Gastrocnemius medialis (tissue), 4 donors: ENCODE measurements around the gene NCK2. TPM values are rescaled to one million over a fixed set of nuclear protein-coding genes. Genes with fewer than 3 reads are reported as not detected.

Experiments
- ATAC-seq, 2 donors: fragments of 150-250 bp; one replicate each; pipeline ENCODE4 v1.9.1; 2016
- DNase-seq, 2 donors: peaks; one replicate each; pipeline ENCODE4 v3.0.0-alpha.2; 2019
- H3K27ac ChIP-seq, 4 donors: fragments of 200-600 bp; sonication (generic); 1 replicate in 1 of 4; 2 replicates in 3 of 4; pipeline ENCODE4 v1.5.1; 2016 to 2018; ENCODE audit warnings: mild to moderate bottlenecking in 2 of 4, moderate library complexity in 1 of 4
- H3K27me3 ChIP-seq, 3 donors: fragments of 200-600 bp; sonication (generic) in 2 of 3; 1 replicate in 1 of 3; 2 replicates in 2 of 3; pipeline versions ENCODE4 v1.5.1 to v1.6.0; 2016 to 2019; ENCODE audit warnings: mild to moderate bottlenecking in 1 of 3, moderate library complexity in 1 of 3
- H3K36me3 ChIP-seq, 2 donors: fragments of 200-600 bp; sonication (generic) in 1 of 2; one replicate each; pipeline ENCODE4 v1.5.1; 2017 to 2018
- H3K4me1 ChIP-seq, 2 donors: fragments of 200-600 bp; sonication (generic) in 1 of 2; one replicate each; pipeline ENCODE4 v1.5.1; 2016 to 2017; ENCODE audit warnings: mild to moderate bottlenecking in 2 of 2
- H3K4me3 ChIP-seq, 4 donors: fragments of 200-600 bp; sonication (generic) in 3 of 4; 1 replicate in 1 of 4; 2 replicates in 3 of 4; pipeline ENCODE4 v1.5.1; 2016 to 2019; ENCODE audit warnings: mild to moderate bottlenecking in 2 of 4
- H3K9me3 ChIP-seq, 3 donors: fragments of 200-600 bp; sonication (generic) in 2 of 3; 1 replicate in 1 of 3; 2 replicates in 2 of 3; pipeline ENCODE4 v1.5.1; 2016 to 2019
- CTCF ChIP-seq, 5 experiments: fragments of 450-650 bp in 3 of 5; fragments of 200-600 bp in 2 of 5; sonication (generic) in 2 of 5; IDR thresholded peaks in 4 of 5; conservative IDR thresholded peaks in 1 of 5; 1 replicate in 4 of 5; 2 replicates in 1 of 5; pipeline ENCODE4 v1.5.1; 2016 to 2019; ENCODE audit warnings: antibody characterized with exemption in 5 of 5, mild to moderate bottlenecking in 3 of 5, moderate library complexity in 3 of 5
- POLR2A ChIP-seq, 2 donors: fragments of 450-650 bp; IDR thresholded peaks; one replicate each; pipeline ENCODE4 v1.6.1; 2017; ENCODE audit warnings: antibody characterized with exemption in 2 of 2, mild to moderate bottlenecking in 2 of 2, moderate library complexity in 2 of 2
- in situ Hi-C, 4 donors: fragments of 200-750 bp; cut with MboI; loops; one replicate each; pipeline versions ENCODE4 v1.15.0 to v1.8.0; 2017; ENCODE audit warnings: low sequenced_read_pairs in 4 of 4
- intact Hi-C: fragments of 100-400 bp; cut with DNase I; formaldehyde crosslinking; loops from one replicate; pipeline ENCODE4 v1.15.1; 2023; ENCODE audit warnings: low total_unique reads
- total RNA-seq, 4 donors: library from RNA; depleted of rRNA; stranded (reverse); fragments of >200 nt; gene quantifications; one replicate each; pipeline versions ENCODE4 v1.1.0 to v1.2.3, GENCODE V29; 2016

The NCK2 gene
- total RNA-seq, 4 donors from 2014 or later, result 46.7 to 86.1 (median 57.9) TPM

- Histone ChIP-seq H3K4me3 (no peak overlapping the region), H3K9me3 (no peaks in the 10 kb centered on the region), H3K36me3 (no peaks in the 10 kb centered on the region), H3K27me3 (no peaks in the 10 kb centered on the region), H3K27ac (peak overlapping the region in 2 of 4 donors; percentile 81 to 91), H3K4me1 (peaks cover 69 to 75% of the 10 kb centered on the region in 2 donors)
- ATAC-seq (no peak), DNase-seq (no peak)
- intact Hi-C loops (no loop called here), in situ Hi-C loops (no loop called here)
- TF ChIP-seq CTCF (IDR thresholded peaks at IDR 0.05 in 4 of 5, conservative IDR thresholded peaks at IDR 0.05 in 1 of 5), result no peak
- no peak for TF ChIP-seq POLR2A (IDR thresholded peaks at IDR 0.05)
These were observed 6.0 kb downstream of the NCK2 start for GRCh38 chr2:105750735-105751134.

- intact Hi-C loops (no loop called here), in situ Hi-C loops (no loop called here)
- no peaks in the 10 kb centered on the region for H3K27me3 ChIP-seq
- H3K27ac ChIP-seq, result no peak overlapping the region
- DNase-seq (no peak), ATAC-seq (no peak)
- peaks cover 69 to 75% of the 10 kb centered on the region in 2 donors for H3K4me1 ChIP-seq
- TF ChIP-seq CTCF (IDR thresholded peaks at IDR 0.05 in 4 of 5, conservative IDR thresholded peaks at IDR 0.05 in 1 of 5), result no peak
- no peak for TF ChIP-seq POLR2A (IDR thresholded peaks at IDR 0.05)
- no peaks in the 10 kb centered on the region for H3K9me3 ChIP-seq
- no peaks in the 10 kb centered on the region for H3K36me3 ChIP-seq
- H3K4me3 ChIP-seq, result no peak overlapping the region
These were observed 6.6 kb downstream of the NCK2 start for GRCh38 chr2:105751272-105751671.

GRCh38 chr2:105752691-105753358, 8.1 kb downstream of the NCK2 start:
- DNase-seq (no peak), ATAC-seq (no peak)
- Histone ChIP-seq H3K4me1 (peaks cover 61 to 70% of the 10 kb centered on the region in 2 donors), H3K27me3 (no peaks in the 10 kb centered on the region), H3K9me3 (no peaks in the 10 kb centered on the region), H3K36me3 (no peaks in the 10 kb centered on the region), H3K4me3 (no peak overlapping the region), H3K27ac (no peak overlapping the region)
- intact Hi-C loops, result no loop called here
- in situ Hi-C loops, result no loop called here
- TF ChIP-seq CTCF (IDR thresholded peaks at IDR 0.05 in 4 of 5, conservative IDR thresholded peaks at IDR 0.05 in 1 of 5) (no peak), POLR2A (IDR thresholded peaks at IDR 0.05) (no peak)

- Histone ChIP-seq H3K4me1 (peaks cover 59 to 70% of the 10 kb centered on the region in 2 donors), H3K27me3 (no peaks in the 10 kb centered on the region), H3K27ac (no peak overlapping the region), H3K4me3 (no peak overlapping the region), H3K9me3 (no peaks in the 10 kb centered on the region), H3K36me3 (no peaks in the 10 kb centered on the region)
- in situ Hi-C loops (no loop called here), intact Hi-C loops (no loop called here)
- DNase-seq (no peak), ATAC-seq (no peak)
- TF ChIP-seq CTCF (IDR thresholded peaks at IDR 0.05 in 4 of 5, conservative IDR thresholded peaks at IDR 0.05 in 1 of 5), result no peak
- TF ChIP-seq POLR2A (IDR thresholded peaks at IDR 0.05), result no peak
These were observed 8.7 kb downstream of the NCK2 start for GRCh38 chr2:105753380-105753779.

GRCh38 chr2:105754011-105754410, 9.3 kb downstream of the NCK2 start:
- Histone ChIP-seq H3K36me3 (no peaks in the 10 kb centered on the region), H3K27me3 (no peaks in the 10 kb centered on the region), H3K4me1 (peaks cover 58 to 65% of the 10 kb centered on the region in 2 donors), H3K27ac (no peak overlapping the region), H3K9me3 (no peaks in the 10 kb centered on the region), H3K4me3 (no peak overlapping the region)
- intact Hi-C loops (no loop called here), in situ Hi-C loops (no loop called here)
- DNase-seq, result no peak
- TF ChIP-seq POLR2A (IDR thresholded peaks at IDR 0.05) (no peak), CTCF (IDR thresholded peaks at IDR 0.05 in 4 of 5, conservative IDR thresholded peaks at IDR 0.05 in 1 of 5) (no peak)
- ATAC-seq, result no peak
